GM19023 (cell line): ENCODE results near the gene C16orf74.
A peak's percentile ranks its signal among the peaks of the same experiment; 100 is the strongest.

Source experiments
- ATAC-seq: cut with Tn5 transposase; IDR thresholded peaks from one replicate; pipeline ENCODE4 v1.9.1; 2021; ENCODE audit warnings: mild to moderate bottlenecking, moderate library complexity; ENCODE audit not compliant: unreplicated experiment

The C16orf74 gene

DNA sequence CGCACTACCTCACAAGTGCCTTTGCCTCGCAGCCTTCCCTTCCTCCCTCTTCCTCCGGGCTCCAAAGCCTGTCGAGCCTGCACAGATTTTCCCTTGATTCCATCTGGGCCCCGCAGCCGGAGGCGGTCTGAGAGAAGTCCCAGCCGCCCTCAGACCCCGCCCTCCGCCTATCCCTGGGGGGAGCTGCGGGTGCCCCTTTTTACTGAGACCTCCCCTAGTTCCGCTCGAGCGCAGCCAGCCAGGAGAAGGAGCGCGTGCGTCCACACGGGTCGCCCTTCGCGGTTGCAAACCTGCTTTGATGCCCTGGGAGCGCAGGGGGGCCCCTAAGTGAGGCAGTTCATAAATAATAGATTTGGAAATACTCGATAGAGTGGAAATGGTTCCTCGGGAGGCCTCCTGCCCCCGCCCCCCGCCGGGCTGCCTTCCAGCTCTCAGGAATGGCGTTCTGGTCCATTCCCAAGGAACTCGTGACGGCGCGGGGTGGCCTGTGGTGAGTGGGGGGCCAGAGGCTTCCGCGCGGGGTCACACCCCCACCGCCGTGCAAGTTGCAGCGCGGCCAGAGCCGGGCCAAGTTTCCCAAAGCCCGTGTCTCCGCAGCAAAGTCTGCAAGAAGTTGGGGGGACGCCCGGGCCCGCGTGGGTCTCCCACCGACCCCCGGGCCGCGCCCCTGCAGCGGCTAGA lies 610 bp downstream of the C16orf74 start:
- no peak for ATAC-seq

DNA sequence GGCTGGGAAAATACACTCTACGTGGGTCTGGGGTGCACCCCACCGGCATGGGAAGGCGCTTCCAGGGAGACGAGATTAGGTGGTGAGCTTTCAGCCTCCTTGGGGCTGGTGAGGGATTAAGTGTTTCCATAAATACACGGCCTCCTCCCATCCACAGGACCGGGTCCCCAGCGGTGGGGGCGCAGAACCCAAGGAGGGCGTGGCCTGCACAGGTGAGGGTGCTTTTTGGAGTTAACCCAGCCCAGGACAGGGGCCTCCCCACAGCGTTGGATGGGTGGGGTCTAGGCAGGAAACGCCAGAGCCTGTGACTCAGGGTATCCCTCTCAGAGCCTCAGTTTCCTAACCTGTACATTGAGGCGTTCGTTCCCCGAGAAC lies 1.1 kb downstream of the C16orf74 start:
- ATAC-seq: no peak

DNA sequence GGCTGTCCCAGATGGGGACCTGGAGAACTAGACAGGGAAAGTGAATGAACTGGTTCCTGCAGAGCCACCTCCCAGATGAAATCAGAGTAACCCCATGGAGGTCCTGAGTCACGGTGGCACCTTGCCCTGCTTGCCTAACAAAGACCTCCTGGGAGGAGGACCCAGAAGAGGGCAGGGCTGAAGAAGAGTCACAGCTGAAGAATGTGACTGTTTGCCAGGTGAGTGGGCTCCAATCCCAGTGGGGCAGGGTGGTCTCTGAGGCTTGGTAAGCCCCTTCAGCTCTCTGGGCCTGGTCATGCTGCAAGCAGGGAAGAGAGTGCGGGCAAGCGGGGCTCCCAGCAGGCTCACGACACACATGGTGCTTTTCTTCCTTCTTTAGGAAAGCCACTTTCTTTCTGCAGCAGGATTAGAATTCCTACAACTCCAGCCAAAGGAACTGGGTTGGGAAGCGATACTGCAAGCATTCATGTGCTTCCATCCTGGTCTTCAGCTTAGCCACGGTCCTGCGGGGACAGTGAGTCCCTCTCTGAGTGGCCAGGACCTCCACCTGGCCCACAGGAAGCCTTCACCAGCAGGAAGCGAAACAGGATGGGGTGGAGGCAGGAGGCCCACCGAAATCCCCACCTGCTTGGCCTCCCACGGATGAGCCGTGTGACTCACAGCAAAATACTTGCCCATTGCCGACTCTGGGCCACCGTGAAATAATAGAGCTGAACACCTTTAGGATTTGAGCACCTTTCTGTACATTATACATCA lies 4.3 kb downstream of the C16orf74 start:
- ATAC-seq: no peak

DNA sequence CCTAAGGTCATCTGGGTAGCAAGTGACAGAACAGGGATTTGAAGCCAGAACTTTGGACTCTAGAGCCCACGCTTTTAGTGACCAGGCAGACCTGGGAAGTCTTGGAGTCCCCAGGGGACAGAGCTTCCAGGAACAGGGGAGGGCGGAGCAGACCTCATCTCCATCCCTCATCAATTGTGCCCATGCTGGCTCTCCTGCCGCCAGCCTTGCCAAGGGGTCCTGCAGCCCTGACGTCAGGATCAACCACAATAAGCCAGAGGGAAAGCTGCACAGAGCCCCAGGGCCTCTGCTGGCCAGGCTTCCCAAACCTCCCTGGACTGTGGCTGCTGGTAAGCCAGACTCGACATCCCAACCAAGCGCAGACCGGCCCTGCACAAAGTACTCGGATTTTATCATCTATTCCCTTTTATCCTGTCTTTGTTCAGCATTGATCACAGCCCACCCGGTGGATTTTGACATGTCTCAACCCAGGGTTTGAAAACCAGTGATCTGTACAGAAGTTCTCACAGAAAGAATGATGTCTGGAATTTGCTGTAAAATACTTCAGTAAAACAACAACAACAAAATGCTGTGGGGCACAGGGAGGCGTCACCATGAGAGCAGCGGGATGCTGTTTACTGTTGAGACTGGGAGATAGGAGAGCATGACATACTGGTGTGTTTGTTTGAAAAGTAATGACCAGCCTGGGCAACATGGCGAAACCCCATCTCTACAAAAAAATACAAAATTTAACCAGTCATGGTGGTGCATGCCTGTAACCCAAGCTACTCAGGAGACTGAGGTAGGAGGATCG lies 11.8 kb downstream of the C16orf74 start:
- no peak for ATAC-seq

DNA sequence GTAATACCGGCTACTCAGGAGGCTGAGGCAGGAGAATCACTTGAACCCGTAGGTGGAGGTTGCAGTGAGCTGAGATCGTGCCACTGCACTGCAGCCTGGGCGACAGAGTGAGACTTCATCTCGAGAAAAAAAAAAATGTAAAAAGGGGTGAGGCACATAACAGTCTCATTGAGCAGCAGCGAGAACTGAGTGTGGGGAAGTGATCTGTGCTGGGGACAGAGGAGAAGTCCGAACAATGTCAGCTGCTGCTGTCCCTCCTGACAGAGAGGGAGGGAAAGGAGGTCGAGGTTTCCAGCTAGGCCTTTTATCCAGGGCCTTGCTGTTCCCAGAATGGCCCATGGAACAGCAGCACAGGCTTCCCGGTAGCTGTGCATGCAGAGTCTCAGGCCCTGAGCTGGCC lies 14.0 kb downstream of the C16orf74 start:
- ATAC-seq: no peak

DNA sequence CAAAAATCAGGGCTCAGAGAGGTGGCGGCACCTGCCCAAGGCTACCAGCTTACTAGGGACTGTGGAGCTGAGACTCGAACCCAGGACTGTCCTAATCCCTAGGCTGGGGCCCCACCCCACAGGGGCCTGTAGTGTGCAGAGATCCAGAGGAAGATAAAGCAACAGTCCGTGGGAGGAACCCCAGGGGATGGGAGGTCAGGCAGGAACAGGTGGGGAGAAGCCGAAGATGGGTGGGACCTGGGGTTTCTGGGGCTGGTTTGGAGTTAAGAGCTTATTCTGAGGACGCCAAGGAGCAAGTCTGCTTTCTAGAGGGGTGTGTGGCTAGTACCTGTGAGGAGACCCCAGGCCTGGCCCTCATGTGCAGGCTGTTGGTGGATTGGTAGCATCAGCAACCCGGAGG lies 14.9 kb downstream of the C16orf74 start:
- ATAC-seq: no peak

DNA sequence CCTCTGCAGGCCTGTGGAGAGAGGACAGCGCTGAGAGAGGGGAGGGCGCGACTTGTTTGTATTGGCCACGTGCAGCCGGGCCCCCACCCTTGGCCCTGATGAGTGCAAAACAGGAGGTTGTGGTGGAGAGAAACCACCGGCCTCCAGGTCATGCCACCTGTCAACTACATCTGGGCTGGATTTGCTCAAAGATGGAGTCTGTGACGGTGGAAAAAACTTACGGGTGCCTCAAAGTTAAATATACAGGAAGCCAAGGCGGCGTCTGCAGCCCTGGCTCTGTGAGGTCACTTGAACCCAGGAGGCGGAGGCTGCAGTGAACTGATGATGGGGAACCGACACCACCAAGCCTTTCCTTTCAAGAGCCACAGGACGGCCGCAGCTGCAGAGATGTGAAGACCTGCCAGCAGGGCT lies 15.7 kb downstream of the C16orf74 start:
- peak; percentile 78 for ATAC-seq

DNA sequence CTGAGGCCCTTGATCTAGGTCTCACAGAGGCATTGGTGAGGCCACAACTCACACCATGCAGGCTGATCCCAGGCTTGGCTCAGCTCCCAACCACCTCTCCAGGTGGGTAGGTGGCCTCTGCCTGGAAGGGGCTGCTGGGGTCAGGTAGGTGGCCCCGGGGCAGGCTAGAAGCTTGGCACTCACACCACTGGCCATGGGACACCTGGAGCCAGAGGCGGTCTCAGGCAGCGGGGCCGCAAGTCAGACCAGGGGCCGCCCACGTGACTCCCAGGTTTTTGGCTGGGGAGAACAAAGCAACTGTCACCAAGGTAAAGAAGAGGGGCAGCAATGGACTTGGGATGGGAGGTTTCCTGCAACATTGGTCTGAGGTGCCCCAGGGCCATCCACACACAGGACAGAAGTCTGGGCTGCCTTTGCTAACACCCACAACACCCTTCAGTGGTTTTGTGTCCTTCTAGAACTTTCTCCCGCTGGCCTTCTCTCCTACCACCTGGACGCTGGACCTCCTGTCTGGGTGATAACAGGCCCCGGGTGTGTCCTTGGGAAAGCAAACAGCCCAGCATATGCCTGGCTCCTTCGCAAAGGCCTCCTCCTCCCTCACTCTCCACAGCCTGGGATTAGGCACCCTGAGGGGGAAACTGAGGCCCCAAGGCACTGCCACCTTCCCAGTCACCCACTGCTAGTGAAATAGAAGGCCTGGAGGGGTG lies 16.4 kb downstream of the C16orf74 start:
- no peak for ATAC-seq

DNA sequence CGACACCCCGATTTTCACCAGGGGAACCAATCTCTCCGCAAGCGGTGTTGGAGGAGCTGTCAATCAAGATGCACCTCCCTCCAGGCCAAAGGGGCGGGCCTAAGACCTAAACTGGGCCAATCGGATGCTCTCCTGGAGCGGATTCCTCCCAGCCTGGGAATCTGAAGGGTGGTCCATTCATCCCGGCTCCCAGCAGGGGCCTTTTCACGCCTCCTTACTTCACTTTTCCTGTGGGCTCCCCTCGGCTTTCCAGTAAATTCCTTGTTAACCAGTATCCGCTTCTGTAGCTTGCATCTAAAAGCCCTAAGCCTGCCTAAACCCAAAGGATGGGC lies 17.1 kb downstream of the C16orf74 start:
- no peak for ATAC-seq

DNA sequence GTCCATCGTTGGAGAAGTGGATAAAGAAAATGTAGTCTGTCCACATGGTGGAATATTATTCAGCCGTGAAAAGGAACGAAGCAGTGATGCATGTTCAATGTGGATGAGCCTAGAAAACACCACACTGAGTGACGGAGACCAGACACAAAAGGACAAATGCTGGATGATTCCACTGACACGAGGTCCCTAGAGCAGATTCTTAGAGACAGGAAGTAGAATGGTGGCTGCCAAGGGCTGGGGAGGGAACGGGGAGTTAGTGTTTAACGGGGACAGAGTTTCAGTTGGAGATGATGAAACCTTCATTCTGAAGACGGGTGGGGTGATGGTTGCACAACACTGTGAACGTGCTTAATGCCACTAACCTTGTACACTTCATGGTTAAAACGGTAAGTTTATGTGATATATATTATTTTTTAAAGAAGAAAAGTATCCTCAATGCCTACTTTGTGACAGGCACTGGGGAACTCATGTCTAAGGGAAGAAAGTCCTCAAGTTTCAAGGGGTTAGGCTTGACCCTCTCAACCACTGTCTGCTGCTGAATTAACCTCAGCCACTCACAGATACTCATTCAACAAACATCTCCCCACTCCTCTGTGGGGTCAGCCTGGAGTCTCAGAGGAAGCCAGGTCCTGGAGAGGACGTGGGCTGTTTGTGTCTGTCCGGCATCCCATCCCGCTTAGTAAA lies 17.6 kb downstream of the C16orf74 start:
- ATAC-seq: no peak

DNA sequence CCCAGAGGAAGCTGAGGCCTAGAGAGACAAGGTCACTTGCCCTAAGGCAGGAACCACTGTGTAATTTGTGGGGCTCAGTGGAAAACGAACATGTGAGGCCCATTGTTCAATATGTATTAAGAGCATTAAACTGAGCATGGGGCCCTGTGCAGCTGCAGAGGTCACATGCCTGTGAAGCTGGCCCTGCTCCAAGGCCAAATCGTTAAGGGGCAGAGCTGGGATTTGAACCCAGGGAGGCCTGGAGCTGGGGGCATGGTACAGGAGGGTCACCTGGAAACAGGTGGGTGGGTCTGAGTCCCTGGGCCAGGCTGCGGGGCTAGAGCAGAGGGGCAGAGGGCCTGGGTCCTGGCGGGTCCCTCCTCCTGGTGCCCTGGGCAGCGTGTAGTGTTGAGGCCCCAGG lies 19.7 kb downstream of the C16orf74 start:
- ATAC-seq: no peak

DNA sequence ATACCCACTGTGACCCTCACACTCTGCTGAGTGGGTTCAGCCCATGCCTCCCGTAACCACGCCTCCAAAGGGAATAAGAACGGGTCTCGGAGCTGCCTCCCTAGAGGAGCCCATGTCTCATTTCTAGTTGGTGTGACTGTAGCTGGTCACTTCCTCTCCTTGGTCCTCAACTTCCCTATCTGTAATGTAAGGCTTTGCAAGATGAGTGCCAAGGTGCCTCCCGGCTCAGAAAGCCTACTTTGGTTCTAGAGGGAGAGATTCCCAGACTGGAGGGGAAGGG lies 20.8 kb downstream of the C16orf74 start:
- no peak for ATAC-seq

DNA sequence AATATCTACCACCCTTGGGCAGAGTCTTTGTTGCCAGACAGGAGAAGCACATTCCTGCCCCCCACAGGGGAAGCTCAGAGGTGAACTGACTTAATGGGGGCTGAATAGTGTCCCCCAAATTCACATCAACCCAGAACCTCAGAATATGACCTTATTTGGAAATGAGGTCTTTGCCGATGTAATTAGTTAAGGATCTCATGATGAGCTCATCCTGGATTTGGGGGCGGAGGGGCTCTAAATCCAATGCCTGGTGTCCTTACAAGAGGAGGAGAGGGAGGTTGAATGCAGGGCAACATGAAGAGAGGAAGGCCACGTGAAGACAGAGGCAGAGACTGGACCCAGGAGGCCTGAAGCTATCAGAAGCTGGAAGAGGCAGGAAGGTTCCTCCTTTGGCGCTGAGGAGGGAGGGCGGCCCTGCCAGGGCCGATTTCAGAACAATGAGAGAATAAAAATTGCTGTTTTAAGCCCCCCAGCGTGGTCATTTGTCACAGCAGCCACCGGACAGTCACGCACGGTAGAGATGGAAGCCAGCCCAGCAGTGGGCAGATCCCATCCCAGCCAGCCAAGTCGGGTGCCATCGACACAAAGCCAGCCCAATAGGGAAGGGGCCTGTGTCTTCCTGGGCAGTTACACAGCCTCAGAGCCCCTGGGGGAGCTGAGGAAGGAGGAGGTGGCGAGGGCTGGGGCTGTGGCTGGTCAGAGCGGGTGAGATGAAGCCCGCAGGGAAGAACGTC lies 21.3 kb downstream of the C16orf74 start:
- ATAC-seq: no peak

DNA sequence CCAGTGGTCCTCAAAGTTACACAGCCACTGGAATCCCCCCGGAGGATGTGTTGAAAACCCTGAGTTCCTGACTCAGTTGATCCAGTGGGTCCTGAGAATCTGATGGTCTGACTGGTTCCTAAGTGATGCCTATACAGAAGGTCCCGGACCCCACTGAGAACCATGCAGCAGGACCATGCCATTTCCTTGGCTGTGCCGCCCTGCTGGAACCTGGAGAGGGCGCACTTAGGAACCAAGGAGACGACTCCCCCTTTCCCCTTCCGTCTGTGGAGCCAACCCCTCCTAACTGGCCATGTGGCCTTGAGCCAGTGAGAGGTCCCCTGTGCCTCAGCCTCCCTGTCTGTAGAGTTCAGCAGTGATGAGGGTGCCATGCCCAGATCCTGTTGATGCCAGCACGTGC lies 22.0 kb downstream of the C16orf74 start:
- ATAC-seq: no peak

DNA sequence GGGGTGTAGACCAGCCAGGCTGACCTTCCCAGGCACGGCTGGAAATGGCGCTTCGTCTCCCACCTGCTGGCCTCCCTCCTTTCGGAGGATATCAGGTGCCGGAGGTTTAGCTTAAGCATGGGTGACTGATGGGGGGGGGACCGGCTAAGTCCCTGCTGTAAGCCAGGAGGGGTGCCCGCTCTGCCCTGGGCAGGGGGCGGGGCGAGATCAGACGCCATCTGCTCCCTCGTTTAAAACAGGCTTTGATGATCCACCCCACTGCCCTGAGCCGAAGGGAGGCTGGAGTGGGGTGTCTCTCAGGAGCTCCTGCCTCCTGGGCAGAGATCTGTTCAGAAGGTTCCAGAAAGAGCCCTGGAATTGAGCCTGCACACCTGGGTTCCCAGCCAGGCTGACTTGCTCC lies 26.0 kb downstream of the C16orf74 start:
- no peak for ATAC-seq

DNA sequence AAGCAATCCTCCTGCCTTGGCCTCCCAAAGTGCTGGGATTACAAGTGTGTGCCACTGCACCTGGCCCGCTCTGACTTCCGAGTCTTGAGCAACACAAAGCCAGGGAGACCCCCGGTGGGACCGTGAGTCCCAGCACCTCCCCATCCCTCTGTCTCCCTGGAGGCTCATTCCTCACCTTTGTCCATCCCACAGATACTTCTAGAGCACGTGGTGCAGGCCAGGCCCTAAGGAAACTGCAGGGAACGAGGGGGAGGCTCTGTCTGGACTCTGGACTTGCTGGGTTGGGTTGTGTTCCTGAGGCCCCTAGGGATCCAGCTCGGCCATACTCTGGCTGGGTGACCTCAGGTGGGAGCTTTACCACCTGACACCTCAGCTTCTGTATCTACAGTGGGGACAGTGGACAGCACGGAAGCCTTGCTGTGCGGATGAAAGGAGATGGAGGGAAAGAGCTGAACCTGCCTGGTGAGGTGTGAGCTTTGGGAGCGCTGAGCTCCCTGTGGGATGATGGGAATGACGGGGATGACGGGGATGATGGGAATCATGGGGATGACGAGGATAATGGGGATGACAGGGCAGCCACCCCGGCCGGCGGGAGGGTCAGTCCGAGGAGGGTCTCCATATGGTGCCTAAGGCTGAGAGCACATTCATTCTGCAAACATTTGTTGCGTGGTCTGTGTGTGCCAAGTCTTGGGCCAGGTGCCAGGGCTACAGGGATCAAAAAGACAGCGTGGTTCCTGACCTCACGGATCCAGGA lies 26.6 kb downstream of the C16orf74 start:
- no peak for ATAC-seq

DNA sequence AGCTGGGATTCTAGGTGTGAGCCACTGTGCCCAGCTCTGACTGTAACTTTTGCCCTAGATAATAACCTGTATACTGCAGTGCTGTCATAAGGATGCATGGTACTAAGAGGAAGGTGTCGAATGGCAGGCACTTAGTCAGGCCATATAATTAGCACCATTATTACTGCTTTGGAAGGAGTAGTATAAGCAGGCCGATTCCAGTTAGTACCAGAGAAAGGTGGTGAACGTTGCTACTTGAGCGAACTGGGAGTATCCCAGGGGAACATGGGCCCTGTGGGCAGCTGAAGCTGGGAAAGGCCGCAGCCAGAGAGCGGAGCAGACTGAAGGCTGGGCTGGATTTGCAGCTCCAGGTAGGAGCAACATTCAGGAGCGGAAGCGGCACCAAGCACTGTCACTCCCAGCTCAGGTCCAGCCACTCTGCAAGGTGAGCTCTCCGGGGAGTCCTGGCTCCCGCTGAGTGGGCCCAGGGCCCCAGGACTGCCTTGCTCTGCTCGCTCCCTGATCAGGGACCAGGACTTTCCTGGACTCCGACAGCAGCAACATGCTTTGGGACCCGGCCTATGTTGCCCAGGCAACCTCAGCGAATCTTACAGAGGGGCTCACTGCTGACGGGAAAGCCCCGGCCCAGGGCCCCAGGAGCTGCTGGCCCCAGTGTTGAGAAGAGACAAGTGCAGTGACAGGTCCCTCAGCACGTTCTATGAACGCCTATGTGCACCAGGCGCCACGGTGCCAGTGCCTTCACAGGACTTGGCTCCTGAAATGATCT lies 28.6 kb downstream of the C16orf74 start:
- ATAC-seq: no peak

DNA sequence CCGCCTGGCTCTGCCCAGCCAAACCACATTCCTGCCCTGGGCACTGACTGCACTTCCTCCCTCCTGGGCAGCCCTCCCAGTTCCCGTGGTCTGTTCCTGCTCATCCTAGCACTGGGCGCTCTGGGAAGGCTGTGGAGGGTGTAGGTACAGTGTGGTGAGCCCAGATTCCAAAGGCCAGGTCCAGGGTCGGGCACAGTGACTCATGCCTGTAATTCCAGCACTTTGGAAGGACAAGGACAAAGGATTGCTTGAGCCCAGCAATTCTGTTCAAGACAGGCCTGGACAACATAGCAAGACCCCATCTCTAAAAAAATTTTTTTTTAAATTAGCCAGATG lies 30.6 kb downstream of the C16orf74 start:
- ATAC-seq: no peak
